ENCODE measurements around the gene ANKRD28. TPM values are rescaled to one million over a fixed set of nuclear protein-coding genes. Genes with fewer than 3 reads are reported as not detected.
A peak's percentile ranks its signal among the peaks of the same experiment; 100 is the strongest.

Gene ANKRD28
- total RNA-seq, 4 donors from 2014 or later = 39.0 to 81.1 (median 49.5) TPM

DNA sequence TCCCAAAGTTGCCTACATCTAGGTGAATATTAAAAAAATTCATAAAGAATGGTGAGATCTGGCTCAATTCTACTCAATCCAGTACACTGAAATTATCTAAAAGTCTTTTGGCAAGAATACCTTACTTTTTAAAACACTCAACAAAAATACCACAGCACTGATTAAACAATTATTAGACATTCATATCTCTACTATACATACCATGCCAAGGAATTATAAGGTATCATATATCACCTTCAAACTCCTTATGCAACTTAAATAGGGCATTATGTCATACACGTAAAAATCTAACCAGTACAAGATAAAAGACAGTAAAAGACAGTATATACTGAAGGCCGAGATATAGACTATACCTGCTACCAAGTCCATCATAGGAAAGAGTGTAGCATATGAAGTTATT is 6.1 kb upstream of the ANKRD28 start:
- Histone ChIP-seq H3K27ac (no peak overlapping the region), H3K36me3 (no peaks in the 10 kb centered on the region), H3K4me3 (no peak overlapping the region), H3K27me3 (no peaks in the 10 kb centered on the region), H3K9me3 (no peaks in the 10 kb centered on the region), H3K4me1 (peaks cover 0 to 31% (median 5%) of the 10 kb centered on the region in 4 donors)
- no peak for DNase-seq
- no peak for TF ChIP-seq POLR2A (IDR thresholded peaks at IDR 0.05)
- no peak for TF ChIP-seq EP300 (IDR thresholded peaks at IDR 0.05; ENCODE audit: low read depth)
- no peak for TF ChIP-seq POLR2AphosphoS5 (IDR thresholded peaks at IDR 0.05)
- TF ChIP-seq, protein P1, sequence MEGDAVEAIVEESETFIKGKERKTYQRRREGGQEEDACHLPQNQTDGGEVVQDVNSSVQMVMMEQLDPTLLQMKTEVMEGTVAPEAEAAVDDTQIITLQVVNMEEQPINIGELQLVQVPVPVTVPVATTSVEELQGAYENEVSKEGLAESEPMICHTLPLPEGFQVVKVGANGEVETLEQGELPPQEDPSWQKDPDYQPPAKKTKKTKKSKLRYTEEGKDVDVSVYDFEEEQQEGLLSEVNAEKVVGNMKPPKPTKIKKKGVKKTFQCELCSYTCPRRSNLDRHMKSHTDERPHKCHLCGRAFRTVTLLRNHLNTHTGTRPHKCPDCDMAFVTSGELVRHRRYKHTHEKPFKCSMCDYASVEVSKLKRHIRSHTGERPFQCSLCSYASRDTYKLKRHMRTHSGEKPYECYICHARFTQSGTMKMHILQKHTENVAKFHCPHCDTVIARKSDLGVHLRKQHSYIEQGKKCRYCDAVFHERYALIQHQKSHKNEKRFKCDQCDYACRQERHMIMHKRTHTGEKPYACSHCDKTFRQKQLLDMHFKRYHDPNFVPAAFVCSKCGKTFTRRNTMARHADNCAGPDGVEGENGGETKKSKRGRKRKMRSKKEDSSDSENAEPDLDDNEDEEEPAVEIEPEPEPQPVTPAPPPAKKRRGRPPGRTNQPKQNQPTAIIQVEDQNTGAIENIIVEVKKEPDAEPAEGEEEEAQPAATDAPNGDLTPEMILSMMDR (IDR thresholded peaks at IDR 0.05) = no peak
- intact Hi-C loops (cut with DNase I; ENCODE audit: low total_unique reads) = no loop called here
- 89 to 100% methylated on average over 2 of the region's 2 CpGs for WGBS, 2 donors (ENCODE audit: low coverage in 1 of 2)
- in situ Hi-C loops (cut with MboI; ENCODE audit: low pct_ligation_motif_present in 1 of 4, low pct_unique_long_range_greater_than_20kb in 1 of 4, low sequenced_read_pairs in 3 of 4) = loop anchor here (10.0 to 25.0 kb wide), 4 partner anchors 167 to 458 kb away; partner anchors contain the start of genes DPH3 (in 1 of the 4) and OXNAD1 (in 1 of the 4)

DNA sequence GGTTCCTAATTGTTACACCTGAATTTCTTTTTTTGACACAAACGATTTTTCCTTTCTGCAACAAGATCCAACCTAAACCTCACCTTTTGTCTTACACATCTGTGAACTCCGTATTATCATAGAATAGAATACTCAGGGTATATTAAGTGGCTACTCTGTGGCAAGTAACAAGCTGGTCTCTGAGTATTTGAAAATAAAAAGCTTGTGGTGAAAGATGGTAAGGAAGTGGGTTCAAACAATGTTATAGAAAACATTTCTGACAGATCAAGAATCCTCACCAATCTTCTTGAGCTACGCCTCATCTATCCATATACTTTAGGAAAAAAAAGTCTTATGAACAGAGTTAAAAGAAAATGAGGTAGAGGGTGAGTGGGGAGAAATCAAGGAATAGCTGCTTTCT is 3.5 kb upstream of the ANKRD28 start:
- no peaks in the 10 kb centered on the region for H3K36me3 ChIP-seq
- DNase-seq = no peak
- H3K27ac ChIP-seq = peak overlapping the region in 1 of 4 donors; percentile 18
- no peaks in the 10 kb centered on the region for H3K9me3 ChIP-seq
- no peaks in the 10 kb centered on the region for H3K27me3 ChIP-seq
- 68 to 83% methylated on average over 3 of the region's 3 CpGs for WGBS, 2 donors (ENCODE audit: low coverage in 1 of 2)
- TF ChIP-seq, protein P1 (IDR thresholded peaks at IDR 0.05) = no peak
- in situ Hi-C loops (cut with MboI; ENCODE audit: low pct_ligation_motif_present in 1 of 4, low pct_unique_long_range_greater_than_20kb in 1 of 4, low sequenced_read_pairs in 3 of 4) = loop anchor here (10.0 to 25.0 kb wide), 4 partner anchors 164 to 461 kb away; partner anchors contain the start of genes DPH3 (in 1 of the 4) and OXNAD1 (in 1 of the 4)
- H3K4me1 ChIP-seq = peaks cover 0 to 55% (median 19%) of the 10 kb centered on the region in 4 donors
- intact Hi-C loops (cut with DNase I; ENCODE audit: low total_unique reads) = no loop called here
- H3K4me3 ChIP-seq = no peak overlapping the region

DNA sequence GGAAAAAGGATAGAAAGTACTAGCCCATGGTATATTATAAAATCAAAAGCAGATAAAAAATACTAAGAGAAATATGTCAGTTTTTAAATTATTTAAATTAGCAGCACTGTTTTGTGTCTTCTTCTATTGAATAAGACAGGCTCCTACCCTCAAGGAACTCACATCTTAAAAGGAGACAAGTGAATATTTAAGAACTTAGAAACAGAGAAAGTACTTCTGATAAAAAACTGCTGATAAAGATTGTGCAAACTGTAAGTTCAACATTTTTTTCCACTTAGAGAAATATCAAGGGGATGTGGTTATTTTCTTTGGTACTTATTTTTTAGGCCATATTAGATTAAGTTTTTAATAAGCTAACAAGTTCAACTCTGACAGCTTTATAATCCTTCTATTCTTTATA is 3.0 kb upstream of the ANKRD28 start:
- H3K36me3 ChIP-seq = no peaks in the 10 kb centered on the region
- no peak overlapping the region for H3K4me3 ChIP-seq
- intact Hi-C loops (cut with DNase I; ENCODE audit: low total_unique reads) (no loop called here), in situ Hi-C loops (cut with MboI; ENCODE audit: low pct_ligation_motif_present in 1 of 4, low pct_unique_long_range_greater_than_20kb in 1 of 4, low sequenced_read_pairs in 3 of 4) (loop anchor here (10.0 to 25.0 kb wide), 4 partner anchors 163 to 462 kb away; partner anchors contain the start of genes DPH3 (in 1 of the 4) and OXNAD1 (in 1 of the 4))
- H3K9me3 ChIP-seq = no peaks in the 10 kb centered on the region
- H3K27ac ChIP-seq = peak overlapping the region in 2 of 4 donors; percentile 18 to 21
- no peak for DNase-seq
- H3K27me3 ChIP-seq = no peaks in the 10 kb centered on the region
- TF ChIP-seq, protein P1 (IDR thresholded peaks at IDR 0.05) = no peak
- TF ChIP-seq POLR2A (IDR thresholded peaks at IDR 0.05) (no peak), EP300 (IDR thresholded peaks at IDR 0.05; ENCODE audit: low read depth) (no peak), POLR2AphosphoS5 (IDR thresholded peaks at IDR 0.05) (no peak)
- peaks cover 0 to 56% (median 20%) of the 10 kb centered on the region in 4 donors for H3K4me1 ChIP-seq

DNA sequence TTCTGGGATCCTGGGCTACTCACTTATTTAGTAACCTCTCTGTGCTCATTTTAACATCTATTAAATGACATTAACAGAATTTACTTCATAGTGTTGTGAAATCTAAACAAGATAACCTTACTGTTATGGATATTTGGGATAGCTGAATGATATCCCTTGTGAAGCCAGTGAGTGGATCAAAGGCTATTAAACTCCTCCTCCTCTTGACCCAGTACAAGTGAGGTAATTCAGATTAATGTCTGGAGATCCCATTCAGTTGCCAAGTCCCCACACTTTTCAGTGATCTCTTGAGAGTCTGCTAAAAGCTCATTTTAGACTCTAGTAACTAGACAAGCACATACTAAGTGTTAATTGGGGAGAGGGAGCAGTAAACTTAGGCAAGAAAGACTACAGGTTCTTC is 2.5 kb upstream of the ANKRD28 start:
- in situ Hi-C loops (cut with MboI; ENCODE audit: low pct_ligation_motif_present in 1 of 4, low pct_unique_long_range_greater_than_20kb in 1 of 4, low sequenced_read_pairs in 3 of 4) = loop anchor here (10.0 to 25.0 kb wide), 4 partner anchors 163 to 462 kb away; partner anchors contain the start of genes DPH3 (in 1 of the 4) and OXNAD1 (in 1 of the 4)
- no peak for TF ChIP-seq EP300 (IDR thresholded peaks at IDR 0.05; ENCODE audit: low read depth)
- TF ChIP-seq POLR2AphosphoS5 (IDR thresholded peaks at IDR 0.05) = no peak
- no peak for TF ChIP-seq POLR2A (IDR thresholded peaks at IDR 0.05)
- TF ChIP-seq, protein P1 (IDR thresholded peaks at IDR 0.05) = no peak

More for the DNA sequence above, 2.5 kb upstream of the ANKRD28 start:
- intact Hi-C loops (cut with DNase I; ENCODE audit: low total_unique reads) = no loop called here
- no peaks in the 10 kb centered on the region for H3K27me3 ChIP-seq
- no peaks in the 10 kb centered on the region for H3K36me3 ChIP-seq
- H3K9me3 ChIP-seq = no peaks in the 10 kb centered on the region
- H3K4me3 ChIP-seq = no peak overlapping the region
- H3K4me1 ChIP-seq = peaks cover 0 to 58% (median 20%) of the 10 kb centered on the region in 4 donors
- H3K27ac ChIP-seq = peak overlapping the region in 2 of 4 donors; percentile 18 to 21
- DNase-seq = no peak

All from transverse colon (tissue), 4 donors.